ENCODE data around the gene GYG1.

- no peak for TF ChIP-seq EZH2 (IDR thresholded peaks at IDR 0.05; ENCODE audit: insufficient read depth, poor library complexity, severe bottlenecking)
- no peak for TF ChIP-seq EZH2phosphoT487 (IDR thresholded peaks at IDR 0.05; ENCODE audit: insufficient read depth, low read depth)
Measured at GRCh38 chr3:149042789-149043386, 51.5 kb downstream of the GYG1 start.

Measured in GM23248 (cell line).